Stomach (tissue), 9 donors: ENCODE results near the gene TMEM271. TPM values are rescaled to one million over a fixed set of nuclear protein-coding genes. Genes with fewer than 3 reads are reported as not detected.

Source experiments
- DNase-seq, 2 donors: peaks; one replicate each; pipeline versions ENCODE4 v3.0.0 to v3.0.0-alpha.2; 2013 to 2019
- H3K27ac ChIP-seq, 5 donors: fragments of 200-600 bp in 4 of 5; sonication (generic) in 4 of 5; one replicate each; pipeline ENCODE4 v1.5.1; 2013 to 2019; ENCODE audit warnings: mild to moderate bottlenecking in 1 of 5, moderate library complexity in 1 of 5
- H3K27me3 ChIP-seq, 3 donors: fragments of 200-600 bp; sonication (generic); one replicate each; pipeline ENCODE4 v1.5.1; 2017 to 2019; ENCODE audit warnings: mixed run types in 1 of 3
- H3K36me3 ChIP-seq, 4 donors: fragments of 200-600 bp; sonication (generic); 1 replicate in 3 of 4; 2 replicates in 1 of 4; pipeline ENCODE4 v1.5.1; 2016 to 2019
- H3K4me1 ChIP-seq, 4 donors: fragments of 200-600 bp; sonication (generic); one replicate each; pipeline ENCODE4 v1.5.1; 2016 to 2019
- H3K4me3 ChIP-seq, 4 donors: fragments of 200-600 bp; sonication (generic) in 3 of 4; one replicate each; pipeline ENCODE4 v1.5.1; 2016 to 2019; ENCODE audit warnings: mild to moderate bottlenecking in 1 of 4
- H3K9me3 ChIP-seq, 4 donors: fragments of 200-600 bp; sonication (generic); one replicate each; pipeline ENCODE4 v1.5.1; 2016 to 2019
- CTCF ChIP-seq, 7 experiments: fragments of 450-650 bp in 4 of 7; fragments of 200-600 bp in 3 of 7; sonication (generic) in 3 of 7; IDR thresholded peaks; one replicate each; pipeline ENCODE4 v1.5.1; 2016 to 2019; ENCODE audit warnings: antibody characterized with exemption in 7 of 7, control low read depth in 2 of 7, mild to moderate bottlenecking in 1 of 7
- EP300 ChIP-seq: sonication (generic); formaldehyde crosslinking; IDR thresholded peaks from one replicate; pipeline ENCODE4 v1.6.1; 2017; ENCODE audit warnings: antibody characterized with exemption
- POLR2A ChIP-seq, 4 donors: fragments of 450-650 bp; IDR thresholded peaks; one replicate each; pipeline ENCODE4 v1.6.1; 2016; ENCODE audit warnings: antibody characterized with exemption in 4 of 4, control low read depth in 2 of 4, mild to moderate bottlenecking in 1 of 4, moderate library complexity in 1 of 4
- POLR2AphosphoS5 ChIP-seq, 3 donors: sonication (generic); formaldehyde crosslinking; IDR thresholded peaks; one replicate each; pipeline ENCODE4 v1.6.1; 2016; ENCODE audit warnings: antibody characterized with exemption in 3 of 3
- WGBS, 5 donors: extraction: QIAGEN DNeasy Blood & Tissue Kit in 3 of 5; methylation state at CpG; one replicate each; pipeline versions ENCODE4 v1.1.5 to v1.1.7; 2013 to 2018; 5-methylcytosine and 5-hydroxymethylcytosine counted together
- intact Hi-C: fragments of 100-400 bp; cut with DNase I; formaldehyde crosslinking; loops from one replicate; pipeline ENCODE4 v1.15.1; 2023; ENCODE audit warnings: low total_unique reads
- polyA plus RNA-seq, 3 donors: library from polyadenylated mRNA; stranded (reverse); fragments of 200-250 nt; gene quantifications; one replicate each; pipeline ENCODE4 v1.2.3, GENCODE V29; 2013
- total RNA-seq, 5 donors: library from RNA; depleted of rRNA; stranded (reverse); fragments of >200 nt; gene quantifications; one replicate each; pipeline versions ENCODE4 v1.1.0 to v1.2.3, GENCODE V29; 2014 to 2016
- donor health status: healthy with polysubstance abuse.
- donor health status: Bipolar disorder and iron deficiency.
- donor health status: healthy.

TMEM271 gene
- total and polyA plus RNA-seq, 8 donors, result 0.03 TPM; not detected in 7

DNA sequence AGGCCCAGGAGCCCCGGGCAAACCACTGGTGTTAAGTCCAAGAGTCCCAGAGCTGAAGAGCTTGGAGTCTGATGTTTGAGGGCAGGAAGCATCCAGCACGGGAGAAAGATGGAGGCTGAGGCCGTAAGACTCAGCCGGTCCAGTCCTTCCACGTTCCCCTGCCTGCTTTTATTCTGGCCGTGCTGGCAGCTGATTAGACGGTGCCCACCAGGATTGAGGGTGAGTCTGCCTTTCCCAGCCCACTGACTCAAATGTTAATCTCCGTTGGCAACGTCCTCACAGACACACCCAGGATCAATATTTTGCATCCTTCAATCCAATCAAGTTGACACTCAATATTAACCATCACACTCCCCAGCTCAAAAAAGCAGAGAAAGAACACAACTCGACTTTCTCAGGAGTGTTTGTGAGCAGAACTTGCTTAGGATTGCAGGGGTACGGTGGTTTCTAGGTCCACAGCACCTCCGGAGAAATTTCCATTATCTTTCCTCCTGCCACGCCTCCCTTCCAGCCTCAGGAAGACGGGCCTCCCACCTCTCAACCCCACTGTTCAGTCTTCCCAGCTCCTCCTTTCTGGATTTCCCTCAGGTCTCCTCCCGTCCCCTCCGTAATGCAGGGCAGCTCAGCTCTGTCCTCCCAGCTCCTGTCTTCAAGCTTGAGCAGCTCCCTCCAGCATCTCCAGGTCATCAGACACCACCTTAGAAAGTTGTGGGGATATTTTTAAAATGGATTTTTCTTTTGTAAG is 13.3 kb upstream of the TMEM271 start:
- intact Hi-C loops, result no loop called here
- Histone ChIP-seq H3K9me3 (peaks cover 0 to 30% (median 17%) of the 10 kb centered on the region in 4 donors), H3K36me3 (no peaks in the 10 kb centered on the region), H3K4me3 (no peak overlapping the region), H3K4me1 (no peaks in the 10 kb centered on the region), H3K27me3 (peaks cover 0 to 37% (median 13%) of the 10 kb centered on the region in 3 donors), H3K27ac (no peak overlapping the region)
- DNase-seq, result no peak
- TF ChIP-seq POLR2AphosphoS5 (IDR thresholded peaks at IDR 0.05) (no peak), POLR2A (IDR thresholded peaks at IDR 0.05) (no peak)
- 72 to 82% (median 76%) methylated on average over 16 of the region's 16 CpGs for WGBS, 5 donors

DNA sequence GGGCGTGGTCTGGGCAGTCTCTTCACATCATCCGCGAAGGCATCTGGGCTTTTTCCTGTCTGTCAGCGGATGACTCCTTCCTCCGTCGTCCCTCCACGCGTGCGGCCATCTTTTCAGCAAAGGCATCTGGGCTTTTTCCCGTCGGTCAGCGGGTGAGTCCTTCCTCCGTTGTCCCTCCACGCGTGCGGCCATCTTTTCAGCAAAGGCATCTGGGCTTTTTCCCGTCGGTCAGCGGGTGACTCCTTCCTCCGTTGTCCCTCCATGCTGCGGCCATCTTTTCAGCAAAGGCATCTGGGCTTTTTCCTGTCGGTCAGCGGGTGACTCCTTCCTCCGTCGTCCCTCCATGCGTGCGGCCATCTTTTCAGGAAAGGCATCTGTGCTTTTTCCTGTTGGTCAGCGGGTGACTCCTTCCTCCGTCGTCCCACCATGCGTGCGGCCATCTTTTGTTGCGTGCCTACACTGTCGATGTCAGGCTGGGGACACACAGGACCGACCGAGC is 12.3 kb upstream of the TMEM271 start:
- H3K4me3 ChIP-seq, result no peak overlapping the region
- peaks cover 0 to 30% (median 13%) of the 10 kb centered on the region in 3 donors for H3K27me3 ChIP-seq
- no peak for DNase-seq
- intact Hi-C loops, result no loop called here
- peaks cover 0 to 31% (median 23%) of the 10 kb centered on the region in 4 donors for H3K9me3 ChIP-seq
- TF ChIP-seq CTCF (IDR thresholded peaks at IDR 0.05) (no peak), POLR2AphosphoS5 (IDR thresholded peaks at IDR 0.05) (no peak), EP300 (no peak), POLR2A (IDR thresholded peaks at IDR 0.05) (no peak)
- no peak overlapping the region for H3K27ac ChIP-seq
- H3K36me3 ChIP-seq, result no peaks in the 10 kb centered on the region
- WGBS, 5 donors, result 67 to 84% (median 82%) methylated on average over 36 of the region's 36 CpGs
- H3K4me1 ChIP-seq, result no peaks in the 10 kb centered on the region

- TF ChIP-seq POLR2AphosphoS5 (IDR thresholded peaks at IDR 0.05), result no peak
- TF ChIP-seq POLR2A (IDR thresholded peaks at IDR 0.05), result no peak
- Histone ChIP-seq H3K27me3 (peaks cover 0 to 33% (median 13%) of the 10 kb centered on the region in 3 donors), H3K4me1 (no peaks in the 10 kb centered on the region), H3K4me3 (no peak overlapping the region), H3K36me3 (no peaks in the 10 kb centered on the region), H3K27ac (no peak overlapping the region), H3K9me3 (peaks cover 0 to 37% (median 28%) of the 10 kb centered on the region in 4 donors)
- DNase-seq, result no peak
- intact Hi-C loops, result no loop called here
- 76 to 83% (median 79%) methylated on average over 25 of the region's 25 CpGs for WGBS, 5 donors
These were observed 11.7 kb upstream of the TMEM271 start for GRCh38 chr4:587671-588350.

DNA sequence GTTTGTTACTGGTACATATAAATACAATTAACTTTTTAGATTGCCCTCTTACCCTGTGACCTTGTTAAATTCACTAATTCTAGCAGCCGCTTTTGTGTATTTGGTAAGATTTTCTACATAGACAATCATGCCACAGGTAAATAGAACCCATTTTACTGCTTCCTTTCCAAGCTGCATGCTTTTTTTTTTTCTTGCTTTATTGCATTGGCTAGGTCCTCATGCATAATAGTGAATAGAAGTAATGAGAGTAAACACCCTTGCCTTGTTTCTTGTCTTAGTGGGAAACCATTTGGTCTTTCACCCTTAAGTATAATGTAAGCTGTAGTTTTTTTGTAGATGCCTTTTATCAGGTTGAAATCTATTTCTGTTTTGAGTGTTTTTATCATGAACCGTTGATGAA is 7.7 kb upstream of the TMEM271 start:
- no peak overlapping the region for H3K27ac ChIP-seq
- H3K27me3 ChIP-seq, result peaks cover 12 to 56% (median 24%) of the 10 kb centered on the region in 3 donors
- H3K36me3 ChIP-seq, result no peaks in the 10 kb centered on the region
- no peaks in the 10 kb centered on the region for H3K4me1 ChIP-seq
- WGBS, 5 donors, result 81 to 93% (median 88%) methylated on average over 2 of the region's 2 CpGs
- intact Hi-C loops, result no loop called here
- H3K9me3 ChIP-seq, result peaks cover 0 to 31% (median 26%) of the 10 kb centered on the region in 4 donors
- TF ChIP-seq POLR2A (IDR thresholded peaks at IDR 0.05) (no peak), CTCF (IDR thresholded peaks at IDR 0.05) (no peak), EP300 (no peak), POLR2AphosphoS5 (IDR thresholded peaks at IDR 0.05) (no peak)
- DNase-seq, result no peak
- H3K4me3 ChIP-seq, result no peak overlapping the region

DNA sequence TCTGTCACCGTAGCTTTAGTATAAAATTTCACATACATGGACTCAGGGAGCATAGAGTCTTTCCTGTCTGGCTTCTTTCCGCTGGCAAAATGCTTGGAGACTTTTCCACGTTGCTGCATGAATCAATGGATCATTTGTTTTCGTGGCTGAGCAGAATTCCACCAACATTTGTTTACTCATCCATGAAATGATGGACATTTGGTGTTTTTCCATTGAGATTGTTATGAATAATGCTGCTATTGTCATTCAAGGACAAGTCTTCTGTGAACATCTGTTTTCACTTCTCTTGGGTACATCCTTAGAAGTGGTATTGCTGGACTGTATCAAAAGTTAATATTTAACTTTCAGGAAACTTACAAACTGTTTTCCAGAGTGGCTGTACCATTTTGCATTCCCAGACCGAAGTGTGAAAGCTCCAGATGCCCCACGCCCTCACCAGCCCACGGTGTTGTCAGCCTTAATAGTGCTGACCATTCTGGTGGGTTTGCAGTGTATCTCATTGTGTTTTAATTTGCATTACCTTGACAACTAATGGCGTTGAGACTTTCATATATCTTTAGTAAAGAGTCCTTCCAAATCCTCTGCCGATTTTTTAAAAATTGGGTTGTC is 5.8 kb upstream of the TMEM271 start:
- peaks cover 0 to 24% (median 20%) of the 10 kb centered on the region in 4 donors for H3K9me3 ChIP-seq
- H3K4me1 ChIP-seq, result peaks cover 0 to 13% (median 7%) of the 10 kb centered on the region in 4 donors
- H3K27ac ChIP-seq, result no peak overlapping the region
- WGBS, 5 donors, result 70 to 75% (median 74%) methylated on average over 9 of the region's 9 CpGs
- peaks cover 26 to 63% (median 34%) of the 10 kb centered on the region in 3 donors for H3K27me3 ChIP-seq
- TF ChIP-seq POLR2AphosphoS5 (IDR thresholded peaks at IDR 0.05) (no peak), CTCF (IDR thresholded peaks at IDR 0.05) (no peak), POLR2A (IDR thresholded peaks at IDR 0.05) (no peak), EP300 (no peak)
- H3K36me3 ChIP-seq, result no peaks in the 10 kb centered on the region
- no peak overlapping the region for H3K4me3 ChIP-seq
- no peak for DNase-seq
- intact Hi-C loops, result no loop called here
